MM.1S (cell line): ENCODE results near the gene CHFR.

ENCODE experiments used
- EZH2phosphoT487 ChIP-seq: fragments of 300-600 bp; sonication (generic); IDR thresholded peaks from 2 replicates; pipeline ENCODE4 v1.6.1; 2018; ENCODE audit warnings: antibody characterized with exemption, low read length
- TF ChIP-seq, protein P1 (sequence below): fragments of 300-600 bp; sonication (generic); IDR thresholded peaks from 2 replicates; pipeline ENCODE4 v1.5.1; 2016; ENCODE audit warnings: antibody characterized with exemption, low read length, mixed read lengths

DNA sequence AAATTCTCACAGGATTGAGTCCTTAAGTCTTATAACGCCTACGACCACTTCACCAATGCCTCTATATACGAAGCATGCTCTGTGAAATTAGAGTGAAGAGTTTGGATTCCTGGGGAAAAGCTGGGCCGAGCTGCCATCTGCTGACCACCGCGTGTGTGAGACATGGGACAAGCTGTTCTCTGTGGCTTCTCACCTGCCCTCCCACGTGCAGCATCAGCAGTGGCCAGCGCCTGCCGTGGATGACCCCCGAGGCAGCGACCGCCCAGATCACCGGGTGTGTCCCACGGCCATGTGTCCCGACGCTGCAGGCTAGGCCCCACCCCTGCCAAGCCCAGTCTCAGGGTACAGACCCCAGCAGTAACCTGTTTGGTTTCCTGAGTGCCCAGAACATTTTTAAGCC is 37.1 kb downstream of the CHFR start:
- TF ChIP-seq, protein P1, sequence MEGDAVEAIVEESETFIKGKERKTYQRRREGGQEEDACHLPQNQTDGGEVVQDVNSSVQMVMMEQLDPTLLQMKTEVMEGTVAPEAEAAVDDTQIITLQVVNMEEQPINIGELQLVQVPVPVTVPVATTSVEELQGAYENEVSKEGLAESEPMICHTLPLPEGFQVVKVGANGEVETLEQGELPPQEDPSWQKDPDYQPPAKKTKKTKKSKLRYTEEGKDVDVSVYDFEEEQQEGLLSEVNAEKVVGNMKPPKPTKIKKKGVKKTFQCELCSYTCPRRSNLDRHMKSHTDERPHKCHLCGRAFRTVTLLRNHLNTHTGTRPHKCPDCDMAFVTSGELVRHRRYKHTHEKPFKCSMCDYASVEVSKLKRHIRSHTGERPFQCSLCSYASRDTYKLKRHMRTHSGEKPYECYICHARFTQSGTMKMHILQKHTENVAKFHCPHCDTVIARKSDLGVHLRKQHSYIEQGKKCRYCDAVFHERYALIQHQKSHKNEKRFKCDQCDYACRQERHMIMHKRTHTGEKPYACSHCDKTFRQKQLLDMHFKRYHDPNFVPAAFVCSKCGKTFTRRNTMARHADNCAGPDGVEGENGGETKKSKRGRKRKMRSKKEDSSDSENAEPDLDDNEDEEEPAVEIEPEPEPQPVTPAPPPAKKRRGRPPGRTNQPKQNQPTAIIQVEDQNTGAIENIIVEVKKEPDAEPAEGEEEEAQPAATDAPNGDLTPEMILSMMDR = no peak
- TF ChIP-seq EZH2phosphoT487 = no peak
